HepG2 (cell line): ENCODE measurements around the gene EYA4. TPM values are rescaled to one million over a fixed set of nuclear protein-coding genes. Genes with fewer than 3 reads are reported as not detected.

Experiments
- ATAC-seq: fragments of 200-7000 bp; cut with Tn5 transposase; 3 replicates; pipeline ENCODE4 v1.9.1; 2020; ENCODE audit warnings: mild to moderate bottlenecking, moderate library complexity
- BruUV-seq: library from RNA; stranded (reverse); fragments of 400-500 nt; replicated peaks from 2 replicates; lab custom pipeline; 2021; lab: Mats Ljungman, UMichigan
- CTCF ChIA-PET: fragments of 300-600 bp; formaldehyde crosslinking; extraction: SDS; loops from one replicate; lab custom pipeline; 2021; ENCODE audit warnings: low total read pairs, inconsistent platforms, low intra/inter-chr PET ratio; lab: Yijun Ruan, JAX
- POLR2A ChIA-PET: fragments of 350-600 bp; sonication (Branson Sonifier 250); formaldehyde crosslinking; loops from one replicate; lab custom pipeline; 2020; ENCODE audit warnings: antibody characterized with exemption, inconsistent platforms; lab: Yijun Ruan, JAX
- DNase-seq: peaks from one replicate; pipeline ENCODE4 v3.0.0-alpha.2; 2015; ENCODE audit warnings: low spot score
- FAIRE-seq: peaks from 3 replicates; lab custom pipeline; 2011; peaks lifted over from hg19 to GRCh38; lab: Jason Lieb, UNC
- H2AFZ ChIP-seq: one replicate; pipeline ENCODE4 v1.6.1; 2011; ENCODE audit warnings: low read length, inconsistent platforms
- H3K27ac ChIP-seq: fragments of 300-600 bp; 3 replicates; pipeline ENCODE4 v1.8.0; 2011; ENCODE audit warnings: mixed run types, mild to moderate bottlenecking, mixed read lengths, low read length, inconsistent platforms; ENCODE audit not compliant: insufficient read depth; ENCODE audit errors: extremely low read length
- H3K27me3 ChIP-seq, 2 experiments: fragments of 200-600 bp in 1 of 2; 2 replicates in 1 of 2; 3 replicates in 1 of 2; pipeline versions ENCODE4 v1.6.0 to v1.8.0; 2011; ENCODE audit warnings: low read length in 2 of 2, mild to moderate bottlenecking in 2 of 2, moderate library complexity in 2 of 2, inconsistent platforms in 1 of 2; ENCODE audit not compliant: insufficient read depth in 2 of 2, control insufficient read depth in 1 of 2
- H3K36me3 ChIP-seq, 2 experiments: fragments of 200-600 bp in 1 of 2; replicated peaks in 1 of 2; 2 replicates in 1 of 2; 3 replicates in 1 of 2; pipeline versions ENCODE4 v1.5.1 to v1.8.0; 2011; ENCODE audit warnings: low read length in 2 of 2, inconsistent platforms in 1 of 2; ENCODE audit not compliant: insufficient read depth in 2 of 2, control insufficient read depth in 1 of 2
- H3K4me1 ChIP-seq: 2 replicates; pipeline ENCODE4 v1.5.1; 2012; ENCODE audit warnings: low read length, inconsistent platforms; ENCODE audit not compliant: insufficient read depth
- H3K4me2 ChIP-seq: 2 replicates; pipeline ENCODE4 v1.6.0; 2011; ENCODE audit warnings: low read depth, low read length, inconsistent platforms
- H3K4me3 ChIP-seq, 3 experiments: fragments of 200-600 bp in 1 of 3; sonication (generic), shearing (Covaris generic) in 1 of 3; replicated peaks in 1 of 3; 2 replicates each; pipeline ENCODE4 v1.5.1; 2011 to 2016; ENCODE audit warnings: low read length in 3 of 3, inconsistent platforms in 2 of 3, low read depth in 2 of 3, mild to moderate bottlenecking in 2 of 3, control low read depth in 1 of 3, mixed read lengths in 1 of 3; ENCODE audit not compliant: insufficient read depth in 1 of 3
- H3K79me2 ChIP-seq: one replicate; pipeline ENCODE4 v1.6.1; 2011; ENCODE audit warnings: low read length, inconsistent platforms; ENCODE audit not compliant: insufficient read depth
- H3K9ac ChIP-seq: 2 replicates; pipeline ENCODE4 v1.6.0; 2011; ENCODE audit warnings: mild to moderate bottlenecking, low read depth, low read length, inconsistent platforms; ENCODE audit not compliant: insufficient read depth
- H3K9me3 ChIP-seq: 2 replicates; pipeline ENCODE4 v1.5.1; 2012; ENCODE audit warnings: mild to moderate bottlenecking, low read length
- H4K20me1 ChIP-seq: 2 replicates; pipeline ENCODE4 v1.6.0; 2011; ENCODE audit warnings: inconsistent platforms, mild to moderate bottlenecking, low read length, moderate library complexity; ENCODE audit not compliant: insufficient read depth
- ATF7-NPFF ChIP-seq: sonication (generic); formaldehyde crosslinking; IDR thresholded peaks from 2 replicates; pipeline ENCODE4 v1.8.1; 2023; ENCODE audit warnings: mild to moderate bottlenecking, low read depth, missing genetic modification reagents, moderate library complexity
- HIVEP1 ChIP-seq: sonication (generic); formaldehyde crosslinking; IDR thresholded peaks from 2 replicates; pipeline ENCODE4 v1.4.0; 2020; ENCODE audit warnings: mild to moderate bottlenecking, missing genetic modification reagents
- IKZF4 ChIP-seq: sonication (generic); formaldehyde crosslinking; IDR thresholded peaks from 2 replicates; pipeline ENCODE4 v1.5.1; 2020; ENCODE audit warnings: borderline replicate concordance, mild to moderate bottlenecking, low read depth, missing genetic modification reagents; ENCODE audit errors: not compliant biosample characterization
- KDM5B ChIP-seq: sonication (generic); formaldehyde crosslinking; IDR thresholded peaks from 2 replicates; pipeline ENCODE4 v1.4.0; 2020; ENCODE audit warnings: missing genetic modification reagents, mild to moderate bottlenecking, borderline replicate concordance
- KLF6 ChIP-seq: IDR thresholded peaks from 2 replicates; pipeline ENCODE4 v1.8.0; 2016; ENCODE audit warnings: missing biosample characterization, missing genetic modification reagents
- NR2F1 ChIP-seq, 2 experiments: fragments of 450-650 bp in 1 of 2; formaldehyde crosslinking in 1 of 2; IDR thresholded peaks; 2 replicates each; pipeline versions ENCODE4 v1.5.0 to v1.6.1; 2016 to 2020; ENCODE audit warnings: mild to moderate bottlenecking in 1 of 2, missing compliant biosample characterization in 1 of 2, missing genetic modification reagents in 1 of 2, moderate library complexity in 1 of 2
- PAWR ChIP-seq: sonication (generic); formaldehyde crosslinking; IDR thresholded peaks from 2 replicates; pipeline ENCODE4 v1.4.0; 2020; ENCODE audit warnings: missing genetic modification reagents, mild to moderate bottlenecking, borderline replicate concordance
- PTBP1 ChIP-seq: fragments of 200-400 bp; formaldehyde crosslinking; IDR thresholded peaks from 2 replicates; pipeline ENCODE4 v1.6.1; 2018; ENCODE audit warnings: low read length, low read depth; ENCODE audit not compliant: poor library complexity, severe bottlenecking
- SP5 ChIP-seq: IDR thresholded peaks from 2 replicates; pipeline ENCODE4 v1.6.1; 2016; ENCODE audit warnings: low read depth, borderline replicate concordance
- TEAD3 ChIP-seq: optimal IDR thresholded peaks from 2 replicates; pipeline ENCODE3; 2016; ENCODE audit warnings: borderline replicate concordance
- ZMYM3 ChIP-seq: sonication (generic); formaldehyde crosslinking; IDR thresholded peaks from 2 replicates; pipeline ENCODE4 v1.5.1; 2020; ENCODE audit warnings: mild to moderate bottlenecking, missing genetic modification reagents
- ZNF24 ChIP-seq: fragments of 450-650 bp; IDR thresholded peaks from 2 replicates; pipeline ENCODE4 v1.6.1; 2017; ENCODE audit warnings: antibody characterized with exemption, mild to moderate bottlenecking
- ZNF3 ChIP-seq: IDR thresholded peaks from 2 replicates; pipeline ENCODE4 v1.7.0; 2017; ENCODE audit warnings: inconsistent platforms
- ZNF317 ChIP-seq: sonication (generic); formaldehyde crosslinking; IDR thresholded peaks from 2 replicates; pipeline ENCODE4 v1.5.0; 2020; ENCODE audit warnings: mild to moderate bottlenecking, missing genetic modification reagents
- ZSCAN20 ChIP-seq: sonication (generic); formaldehyde crosslinking; IDR thresholded peaks from 2 replicates; pipeline ENCODE4 v1.4.0; 2020; ENCODE audit warnings: missing genetic modification reagents, mild to moderate bottlenecking, borderline replicate concordance
- WGBS: methylation state at CpG from one replicate; pipeline ENCODE4 v1.1.6; 2017; ENCODE audit warnings: low lambda C conversion rate; 5-methylcytosine and 5-hydroxymethylcytosine counted together
- in situ Hi-C: cut with HindIII; loops from 2 replicates; pipeline ENCODE4 v1.10.0; 2017; ENCODE audit warnings: low pct_unique_long_range_greater_than_20kb; ENCODE audit not compliant: extremely low pct_ligation_motif_present
- intact Hi-C: fragments of 100-400 bp; cut with micrococcal nuclease; formaldehyde crosslinking; loops from one replicate; pipeline ENCODE4 v1.10.0; 2022; ENCODE audit not compliant: unreplicated experiment
- polyA plus RNA-seq, 8 experiments: library from polyadenylated mRNA; depleted of rRNA in 3 of 8; stranded (reverse) in 7 of 8; unstranded in 1 of 8; fragments of >200 nt; fragmentation: Illumina TruSeq in 4 of 8; extraction: Trizol in 4 of 8; gene quantifications; 2 replicates each; pipeline versions ENCODE4 v1.2.1 to v1.2.3, GENCODE V29; 2011 to 2016; ENCODE audit warnings: low read depth in 4 of 8, missing spikeins in 1 of 8, mixed read lengths in 1 of 8; ENCODE audit not compliant: insufficient read depth in 1 of 8
- total RNA-seq, 5 experiments: library from RNA; depleted of rRNA; stranded (reverse); fragments of >200 nt; fragmentation: Illumina TruSeq; extraction: Trizol; gene quantifications; 2 replicates each; pipeline ENCODE4 v1.2.3, GENCODE V29; 2016; ENCODE audit warnings: low read depth in 1 of 5
- TF ChIP-seq, protein P1 (sequence below): sonication (generic); formaldehyde crosslinking; IDR thresholded peaks from 2 replicates; pipeline ENCODE4 v1.8.0; 2022; ENCODE audit warnings: missing genetic modification reagents, mild to moderate bottlenecking, borderline replicate concordance

EYA4 gene
- total and polyA plus RNA-seq, 2 of the 13 experiments (the other 11 are each of a cell fraction or from before 2014, with no cell fraction given) = not detected

DNA sequence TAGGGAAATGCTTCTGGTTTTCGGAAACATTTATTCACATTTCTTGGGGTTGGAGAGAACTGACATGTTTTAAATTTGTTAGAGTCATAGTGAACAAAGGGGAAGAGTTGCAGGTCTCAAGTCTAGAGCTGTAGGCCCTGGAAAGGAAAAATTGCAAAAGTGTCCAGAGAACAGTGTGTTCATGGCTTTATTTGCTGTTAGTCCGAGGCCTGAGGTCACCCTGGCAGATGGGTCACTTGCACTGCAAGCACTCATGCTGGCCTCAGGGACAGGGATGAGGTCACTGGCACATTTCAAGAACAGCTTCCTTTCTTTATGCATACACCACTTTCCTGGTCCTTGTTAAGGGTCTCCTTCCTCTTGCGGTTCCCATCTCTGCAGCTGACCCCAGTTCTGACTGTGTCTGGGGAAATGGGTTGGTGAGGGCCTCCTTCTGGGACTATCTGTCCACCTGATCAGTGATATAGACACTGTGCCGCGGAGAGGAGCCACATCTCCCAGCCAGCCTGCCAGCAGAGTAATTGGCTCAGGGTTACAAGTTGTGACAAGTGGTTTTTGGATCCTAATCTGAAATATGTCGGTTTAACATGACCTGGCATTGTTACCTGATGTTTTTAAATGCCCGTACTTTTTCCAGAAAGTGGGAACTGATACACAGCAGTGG, 194.0 kb downstream of the EYA4 start:
- Histone ChIP-seq H3K4me2 (no peak overlapping the region), H3K4me1 (no peaks in the 10 kb centered on the region), H4K20me1 (no peaks in the 10 kb centered on the region), H3K27ac (no peak overlapping the region), H3K36me3 (no peaks in the 10 kb centered on the region), H3K9me3 (no peaks in the 10 kb centered on the region), H3K4me3 (no peak overlapping the region), H3K79me2 (no peaks in the 10 kb centered on the region), H3K9ac (no peak overlapping the region), H2AFZ (no peak overlapping the region)
- WGBS = 20% methylated on average over 7 of the region's 7 CpGs
- ATAC-seq (peak; percentile 67), DNase-seq (no peak), FAIRE-seq (no peak)
- in situ Hi-C loops (no loop called here), intact Hi-C loops (no loop called here)
- POLR2A ChIA-PET = no interaction called here
- BruUV-seq = no TSS peak
- TF ChIP-seq HIVEP1 (CRISPR knock-in tag) = no peak
- no peak for TF ChIP-seq ATF7-NPFF (CRISPR knock-in tag)
- no peak for TF ChIP-seq KDM5B (CRISPR knock-in tag)
- TF ChIP-seq ZNF24 = no peak
- TF ChIP-seq KLF6 (CRISPR knock-in tag) = no peak
- no peak for TF ChIP-seq SP5
- no peak for TF ChIP-seq PAWR (CRISPR knock-in tag)
- no peak for TF ChIP-seq PTBP1
- no peak for TF ChIP-seq ZSCAN20 (CRISPR knock-in tag)
- no peak for TF ChIP-seq ZNF3
- TF ChIP-seq NR2F1 (CRISPR knock-in tag; IDR thresholded peaks at IDR 0.05) = no peak
- no peak for TF ChIP-seq IKZF4 (CRISPR knock-in tag)
- TF ChIP-seq ZMYM3 (CRISPR knock-in tag) = no peak
- no peak for TF ChIP-seq ZNF317 (CRISPR knock-in tag)
- TF ChIP-seq, protein P1, sequence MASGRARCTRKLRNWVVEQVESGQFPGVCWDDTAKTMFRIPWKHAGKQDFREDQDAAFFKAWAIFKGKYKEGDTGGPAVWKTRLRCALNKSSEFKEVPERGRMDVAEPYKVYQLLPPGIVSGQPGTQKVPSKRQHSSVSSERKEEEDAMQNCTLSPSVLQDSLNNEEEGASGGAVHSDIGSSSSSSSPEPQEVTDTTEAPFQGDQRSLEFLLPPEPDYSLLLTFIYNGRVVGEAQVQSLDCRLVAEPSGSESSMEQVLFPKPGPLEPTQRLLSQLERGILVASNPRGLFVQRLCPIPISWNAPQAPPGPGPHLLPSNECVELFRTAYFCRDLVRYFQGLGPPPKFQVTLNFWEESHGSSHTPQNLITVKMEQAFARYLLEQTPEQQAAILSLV (CRISPR knock-in tag) = no peak
- no peak for TF ChIP-seq TEAD3
- TF ChIP-seq, all 625 proteins: peak for 0
- CTCF ChIA-PET = no interaction called here
- no peaks in the 10 kb centered on the region for H3K27me3 ChIP-seq
